Ishikawa (cell line): Measurements from ENCODE around the gene SKP1.

Experiments
- CEBPB ChIP-seq: IDR thresholded peaks from 2 replicates; pipeline ENCODE4 v1.6.1; 2012
- CREB1 ChIP-seq: IDR thresholded peaks from 2 replicates; pipeline ENCODE4 v1.6.1; 2012; ENCODE audit warnings: low read depth
- EP300 ChIP-seq: IDR thresholded peaks from 2 replicates; pipeline ENCODE4 v1.6.1; 2012; ENCODE audit warnings: borderline replicate concordance
- FOXM1 ChIP-seq: IDR thresholded peaks from 2 replicates; pipeline ENCODE4 v1.6.1; 2012; ENCODE audit warnings: low read depth, borderline replicate concordance
- MAX ChIP-seq: IDR thresholded peaks from 2 replicates; pipeline ENCODE4 v1.6.1; 2012
- NFIC ChIP-seq: IDR thresholded peaks from 2 replicates; pipeline ENCODE4 v1.6.1; 2012
- RAD21 ChIP-seq: IDR thresholded peaks from 2 replicates; pipeline ENCODE4 v1.6.1; 2012; ENCODE audit warnings: low read depth
- TAF1 ChIP-seq: IDR thresholded peaks from 2 replicates; pipeline ENCODE4 v1.6.1; 2012; ENCODE audit warnings: low read depth, mild to moderate bottlenecking
- TEAD4 ChIP-seq: IDR thresholded peaks from 2 replicates; pipeline ENCODE4 v1.6.1; 2012
- USF1 ChIP-seq: IDR thresholded peaks from 2 replicates; pipeline ENCODE4 v1.6.1; 2012
- YY1 ChIP-seq: IDR thresholded peaks from 2 replicates; pipeline ENCODE4 v1.6.1; 2012; ENCODE audit warnings: low read depth
- ZBTB7A ChIP-seq: IDR thresholded peaks from 2 replicates; pipeline ENCODE4 v1.6.1; 2012; ENCODE audit warnings: low read depth
- TF ChIP-seq, protein P1 (sequence below): IDR thresholded peaks from 2 replicates; pipeline ENCODE4 v1.6.1; 2012; ENCODE audit warnings: low read depth, mild to moderate bottlenecking

- TF ChIP-seq ZBTB7A (no peak), YY1 (no peak), NFIC (no peak), TEAD4 (no peak), EP300 (no peak), USF1 (no peak), CREB1 (no peak), CEBPB (no peak), FOXM1 (no peak), MAX (no peak), RAD21 (no peak), TAF1 (no peak)
- TF ChIP-seq, protein P1, sequence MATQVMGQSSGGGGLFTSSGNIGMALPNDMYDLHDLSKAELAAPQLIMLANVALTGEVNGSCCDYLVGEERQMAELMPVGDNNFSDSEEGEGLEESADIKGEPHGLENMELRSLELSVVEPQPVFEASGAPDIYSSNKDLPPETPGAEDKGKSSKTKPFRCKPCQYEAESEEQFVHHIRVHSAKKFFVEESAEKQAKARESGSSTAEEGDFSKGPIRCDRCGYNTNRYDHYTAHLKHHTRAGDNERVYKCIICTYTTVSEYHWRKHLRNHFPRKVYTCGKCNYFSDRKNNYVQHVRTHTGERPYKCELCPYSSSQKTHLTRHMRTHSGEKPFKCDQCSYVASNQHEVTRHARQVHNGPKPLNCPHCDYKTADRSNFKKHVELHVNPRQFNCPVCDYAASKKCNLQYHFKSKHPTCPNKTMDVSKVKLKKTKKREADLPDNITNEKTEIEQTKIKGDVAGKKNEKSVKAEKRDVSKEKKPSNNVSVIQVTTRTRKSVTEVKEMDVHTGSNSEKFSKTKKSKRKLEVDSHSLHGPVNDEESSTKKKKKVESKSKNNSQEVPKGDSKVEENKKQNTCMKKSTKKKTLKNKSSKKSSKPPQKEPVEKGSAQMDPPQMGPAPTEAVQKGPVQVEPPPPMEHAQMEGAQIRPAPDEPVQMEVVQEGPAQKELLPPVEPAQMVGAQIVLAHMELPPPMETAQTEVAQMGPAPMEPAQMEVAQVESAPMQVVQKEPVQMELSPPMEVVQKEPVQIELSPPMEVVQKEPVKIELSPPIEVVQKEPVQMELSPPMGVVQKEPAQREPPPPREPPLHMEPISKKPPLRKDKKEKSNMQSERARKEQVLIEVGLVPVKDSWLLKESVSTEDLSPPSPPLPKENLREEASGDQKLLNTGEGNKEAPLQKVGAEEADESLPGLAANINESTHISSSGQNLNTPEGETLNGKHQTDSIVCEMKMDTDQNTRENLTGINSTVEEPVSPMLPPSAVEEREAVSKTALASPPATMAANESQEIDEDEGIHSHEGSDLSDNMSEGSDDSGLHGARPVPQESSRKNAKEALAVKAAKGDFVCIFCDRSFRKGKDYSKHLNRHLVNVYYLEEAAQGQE: no peak
Measured at GRCh38 chr5:134122530-134122929, 54.2 kb downstream of the SKP1 start.
